Stomach (tissue), 4 donors: Measurements from ENCODE around the gene RTN4R.

Source experiments
- CTCF ChIP-seq, 7 experiments: fragments of 450-650 bp in 4 of 7; fragments of 200-600 bp in 3 of 7; sonication (generic) in 3 of 7; IDR thresholded peaks; one replicate each; pipeline ENCODE4 v1.5.1; 2016 to 2019; ENCODE audit warnings: antibody characterized with exemption in 7 of 7, control low read depth in 2 of 7, mild to moderate bottlenecking in 1 of 7
- EP300 ChIP-seq: sonication (generic); formaldehyde crosslinking; IDR thresholded peaks from one replicate; pipeline ENCODE4 v1.6.1; 2017; ENCODE audit warnings: antibody characterized with exemption
- POLR2A ChIP-seq, 4 donors: fragments of 450-650 bp; IDR thresholded peaks; one replicate each; pipeline ENCODE4 v1.6.1; 2016; ENCODE audit warnings: antibody characterized with exemption in 4 of 4, control low read depth in 2 of 4, mild to moderate bottlenecking in 1 of 4, moderate library complexity in 1 of 4
- POLR2AphosphoS5 ChIP-seq, 3 donors: sonication (generic); formaldehyde crosslinking; IDR thresholded peaks; one replicate each; pipeline ENCODE4 v1.6.1; 2016; ENCODE audit warnings: antibody characterized with exemption in 3 of 3

DNA sequence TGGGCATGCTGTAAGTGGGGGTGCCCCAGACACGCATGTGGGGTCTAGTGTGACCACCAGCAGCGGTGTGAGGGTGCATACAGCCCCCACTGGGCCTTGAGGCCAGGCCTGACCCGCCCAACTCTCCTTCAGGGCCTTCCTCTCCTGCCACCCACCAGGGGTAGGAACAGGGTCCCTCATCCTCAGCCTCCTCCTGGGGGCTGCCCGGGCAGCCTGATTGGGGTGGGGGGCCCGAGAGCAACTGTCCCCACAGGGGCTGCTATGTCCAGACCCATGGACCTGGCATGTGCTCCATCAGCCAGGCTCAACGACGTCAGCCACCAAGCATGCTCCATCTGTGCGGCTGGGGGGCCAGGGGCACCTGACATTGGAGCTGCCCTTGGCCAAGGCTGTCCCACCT, 27.2 kb downstream of the RTN4R start:
- TF ChIP-seq POLR2AphosphoS5 (IDR thresholded peaks at IDR 0.05) (no peak), CTCF (IDR thresholded peaks at IDR 0.05) (no peak), POLR2A (IDR thresholded peaks at IDR 0.05) (no peak), EP300 (no peak)
